ENCODE measurements around the gene RGPD3. TPM values are rescaled to one million over a fixed set of nuclear protein-coding genes. Genes with fewer than 3 reads are reported as not detected.
"Not testable (repeated sequence)": the region's sequence is repeated elsewhere in the genome, so short reads cannot be mapped to it uniquely, and the experiment has no call there.

The RGPD3 gene
- 0.28 and 0.50 TPM in 2 replicates for total RNA-seq (2014; rRNA removed; shearing (Covaris generic))
- 0.08 TPM in 1 of 2 replicates, not detected in the other for polyA plus RNA-seq (2016; fragmentation: Nextera tagmentation; extraction: Ambion mirVana)
- long read RNA-seq = 0 reads

- H3K27me3 ChIP-seq (ENCODE audit: insufficient read depth); H3K4me1 Mint-ChIP-seq; H3K4me3 Mint-ChIP-seq; H3K9me3 Mint-ChIP-seq; H3K4me3 ChIP-seq; H3K27ac ChIP-seq (ENCODE audit: low read depth); H4K20me1 ChIP-seq (replicated peaks; ENCODE audit: insufficient read depth); H3K27ac Mint-ChIP-seq; DNase-seq (ENCODE audit: low spot score); H3F3A ChIP-seq (replicated peaks; ENCODE audit: low read depth); H3K4me1 ChIP-seq (ENCODE audit: insufficient read depth); ATAC-seq; H3K36me3 Mint-ChIP-seq (ENCODE audit: low read depth); H3K27me3 Mint-ChIP-seq (ENCODE audit: insufficient read depth, low read depth, poor library complexity); H3K4me2 ChIP-seq; H3K36me3 ChIP-seq (ENCODE audit: insufficient read depth); H2AFZ ChIP-seq; H3K9me2 ChIP-seq (ENCODE audit: insufficient read depth); H3K79me2 ChIP-seq (replicated peaks; ENCODE audit: insufficient read depth): not testable (repeated sequence)
Measured at GRCh38 chr2:106468107-106468506, at the start of gene RGPD3. Gene RGPD3, minus strand, starts transcription at chr2:106468413. Its CDS starts 125 bp downstream, at chr2:106468288.

DNA sequence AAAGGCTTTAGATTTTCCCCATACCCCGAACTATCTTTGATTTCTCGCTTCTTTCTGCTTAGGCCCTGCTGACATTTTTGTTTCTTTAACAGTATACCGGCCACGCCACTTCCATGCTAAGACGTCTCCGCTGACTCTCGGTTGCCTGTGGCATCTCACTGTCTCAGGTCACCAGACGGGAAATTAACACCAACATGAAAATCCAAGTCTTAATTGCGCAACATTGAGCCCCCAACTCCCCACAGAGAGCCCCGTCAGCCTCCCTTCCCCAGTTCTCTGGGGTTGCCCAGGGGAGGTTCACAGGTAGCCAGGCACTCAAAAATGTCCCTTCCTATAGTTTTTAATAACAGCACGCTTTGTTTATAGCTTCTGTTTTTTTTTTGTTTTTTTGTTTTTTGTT, 49.1 kb upstream of the RGPD3 start:
- Mint-ChIP-seq H3K4me1 (no peaks in the 10 kb centered on the region), H3K27me3 (ENCODE audit: insufficient read depth, low read depth, poor library complexity) (peaks cover 1% of the 10 kb centered on the region), H3K27ac (no peak overlapping the region), H3K9me3 (no peaks in the 10 kb centered on the region), H3K36me3 (ENCODE audit: low read depth) (no peaks in the 10 kb centered on the region), H3K4me3 (no peak overlapping the region)
- Histone ChIP-seq H3F3A (replicated peaks; ENCODE audit: low read depth) (no peaks in the 10 kb centered on the region), H3K9me2 (ENCODE audit: insufficient read depth) (peaks cover 8% of the 10 kb centered on the region; the same call in 1 of the 2 replicates), H4K20me1 (replicated peaks; ENCODE audit: insufficient read depth) (no peaks in the 10 kb centered on the region), H2AFZ (peak overlapping the region; percentile 38; the same call in 1 of the 2 replicates), H3K4me3 (no peak overlapping the region), H3K36me3 (ENCODE audit: insufficient read depth) (no peaks in the 10 kb centered on the region), H3K4me1 (ENCODE audit: insufficient read depth) (no peaks in the 10 kb centered on the region), H3K79me2 (replicated peaks; ENCODE audit: insufficient read depth) (no peaks in the 10 kb centered on the region), H3K4me2 (no peak overlapping the region), H3K27ac (ENCODE audit: low read depth) (no peak overlapping the region), H3K27me3 (ENCODE audit: insufficient read depth) (no peaks in the 10 kb centered on the region)
- ATAC-seq (no peak), DNase-seq (ENCODE audit: low spot score) (no peak)
- TF ChIP-seq ZNF462 (CRISPR knock-in tag; IDR thresholded peaks at IDR 0.05) (no peak), ZNF331 (CRISPR knock-in tag; IDR thresholded peaks at IDR 0.05; ENCODE audit: low read depth) (no peak), EZH2 (IDR thresholded peaks at IDR 0.05; ENCODE audit: low read depth, unreplicated experiment) (no peak), EZH2phosphoT487 (IDR thresholded peaks at IDR 0.05; ENCODE audit: unreplicated experiment) (no peak), ZNF114 (CRISPR knock-in tag; IDR thresholded peaks at IDR 0.05) (no peak), STAT1 (IDR thresholded peaks at IDR 0.05; ENCODE audit: unreplicated experiment) (no peak), JUNB (IDR thresholded peaks at IDR 0.05; ENCODE audit: unreplicated experiment) (no peak)
- TF ChIP-seq, protein P1, sequence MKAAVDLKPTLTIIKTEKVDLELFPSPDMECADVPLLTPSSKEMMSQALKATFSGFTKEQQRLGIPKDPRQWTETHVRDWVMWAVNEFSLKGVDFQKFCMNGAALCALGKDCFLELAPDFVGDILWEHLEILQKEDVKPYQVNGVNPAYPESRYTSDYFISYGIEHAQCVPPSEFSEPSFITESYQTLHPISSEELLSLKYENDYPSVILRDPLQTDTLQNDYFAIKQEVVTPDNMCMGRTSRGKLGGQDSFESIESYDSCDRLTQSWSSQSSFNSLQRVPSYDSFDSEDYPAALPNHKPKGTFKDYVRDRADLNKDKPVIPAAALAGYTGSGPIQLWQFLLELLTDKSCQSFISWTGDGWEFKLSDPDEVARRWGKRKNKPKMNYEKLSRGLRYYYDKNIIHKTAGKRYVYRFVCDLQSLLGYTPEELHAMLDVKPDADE (IDR thresholded peaks at IDR 0.05) = no peak
- TF ChIP-seq, protein P2, sequence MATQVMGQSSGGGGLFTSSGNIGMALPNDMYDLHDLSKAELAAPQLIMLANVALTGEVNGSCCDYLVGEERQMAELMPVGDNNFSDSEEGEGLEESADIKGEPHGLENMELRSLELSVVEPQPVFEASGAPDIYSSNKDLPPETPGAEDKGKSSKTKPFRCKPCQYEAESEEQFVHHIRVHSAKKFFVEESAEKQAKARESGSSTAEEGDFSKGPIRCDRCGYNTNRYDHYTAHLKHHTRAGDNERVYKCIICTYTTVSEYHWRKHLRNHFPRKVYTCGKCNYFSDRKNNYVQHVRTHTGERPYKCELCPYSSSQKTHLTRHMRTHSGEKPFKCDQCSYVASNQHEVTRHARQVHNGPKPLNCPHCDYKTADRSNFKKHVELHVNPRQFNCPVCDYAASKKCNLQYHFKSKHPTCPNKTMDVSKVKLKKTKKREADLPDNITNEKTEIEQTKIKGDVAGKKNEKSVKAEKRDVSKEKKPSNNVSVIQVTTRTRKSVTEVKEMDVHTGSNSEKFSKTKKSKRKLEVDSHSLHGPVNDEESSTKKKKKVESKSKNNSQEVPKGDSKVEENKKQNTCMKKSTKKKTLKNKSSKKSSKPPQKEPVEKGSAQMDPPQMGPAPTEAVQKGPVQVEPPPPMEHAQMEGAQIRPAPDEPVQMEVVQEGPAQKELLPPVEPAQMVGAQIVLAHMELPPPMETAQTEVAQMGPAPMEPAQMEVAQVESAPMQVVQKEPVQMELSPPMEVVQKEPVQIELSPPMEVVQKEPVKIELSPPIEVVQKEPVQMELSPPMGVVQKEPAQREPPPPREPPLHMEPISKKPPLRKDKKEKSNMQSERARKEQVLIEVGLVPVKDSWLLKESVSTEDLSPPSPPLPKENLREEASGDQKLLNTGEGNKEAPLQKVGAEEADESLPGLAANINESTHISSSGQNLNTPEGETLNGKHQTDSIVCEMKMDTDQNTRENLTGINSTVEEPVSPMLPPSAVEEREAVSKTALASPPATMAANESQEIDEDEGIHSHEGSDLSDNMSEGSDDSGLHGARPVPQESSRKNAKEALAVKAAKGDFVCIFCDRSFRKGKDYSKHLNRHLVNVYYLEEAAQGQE (IDR thresholded peaks at IDR 0.05; ENCODE audit: unreplicated experiment) = no peak
